Body of pancreas (tissue), 4 donors: ENCODE measurements around the gene CPA3.

ENCODE experiments used
- POLR2A ChIP-seq, 3 donors: fragments of 450-650 bp; IDR thresholded peaks; one replicate each; pipeline ENCODE4 v1.6.1; 2016; ENCODE audit warnings: antibody characterized with exemption in 3 of 3, mild to moderate bottlenecking in 2 of 3
- TF ChIP-seq, protein P1 (sequence below), 7 experiments: fragments of 450-650 bp in 4 of 7; fragments of 200-600 bp in 3 of 7; sonication (generic) in 3 of 7; IDR thresholded peaks; one replicate each; pipeline ENCODE4 v1.5.1; 2016 to 2019; ENCODE audit warnings: antibody characterized with exemption in 7 of 7

GRCh38 chr3:148815316-148816110 lies 49.6 kb upstream of the CPA3 start:
- TF ChIP-seq, protein P1, sequence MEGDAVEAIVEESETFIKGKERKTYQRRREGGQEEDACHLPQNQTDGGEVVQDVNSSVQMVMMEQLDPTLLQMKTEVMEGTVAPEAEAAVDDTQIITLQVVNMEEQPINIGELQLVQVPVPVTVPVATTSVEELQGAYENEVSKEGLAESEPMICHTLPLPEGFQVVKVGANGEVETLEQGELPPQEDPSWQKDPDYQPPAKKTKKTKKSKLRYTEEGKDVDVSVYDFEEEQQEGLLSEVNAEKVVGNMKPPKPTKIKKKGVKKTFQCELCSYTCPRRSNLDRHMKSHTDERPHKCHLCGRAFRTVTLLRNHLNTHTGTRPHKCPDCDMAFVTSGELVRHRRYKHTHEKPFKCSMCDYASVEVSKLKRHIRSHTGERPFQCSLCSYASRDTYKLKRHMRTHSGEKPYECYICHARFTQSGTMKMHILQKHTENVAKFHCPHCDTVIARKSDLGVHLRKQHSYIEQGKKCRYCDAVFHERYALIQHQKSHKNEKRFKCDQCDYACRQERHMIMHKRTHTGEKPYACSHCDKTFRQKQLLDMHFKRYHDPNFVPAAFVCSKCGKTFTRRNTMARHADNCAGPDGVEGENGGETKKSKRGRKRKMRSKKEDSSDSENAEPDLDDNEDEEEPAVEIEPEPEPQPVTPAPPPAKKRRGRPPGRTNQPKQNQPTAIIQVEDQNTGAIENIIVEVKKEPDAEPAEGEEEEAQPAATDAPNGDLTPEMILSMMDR (IDR thresholded peaks at IDR 0.05): no peak
- no peak for TF ChIP-seq POLR2A (IDR thresholded peaks at IDR 0.05)
